ENCODE results near the gene PPOX.

DNA sequence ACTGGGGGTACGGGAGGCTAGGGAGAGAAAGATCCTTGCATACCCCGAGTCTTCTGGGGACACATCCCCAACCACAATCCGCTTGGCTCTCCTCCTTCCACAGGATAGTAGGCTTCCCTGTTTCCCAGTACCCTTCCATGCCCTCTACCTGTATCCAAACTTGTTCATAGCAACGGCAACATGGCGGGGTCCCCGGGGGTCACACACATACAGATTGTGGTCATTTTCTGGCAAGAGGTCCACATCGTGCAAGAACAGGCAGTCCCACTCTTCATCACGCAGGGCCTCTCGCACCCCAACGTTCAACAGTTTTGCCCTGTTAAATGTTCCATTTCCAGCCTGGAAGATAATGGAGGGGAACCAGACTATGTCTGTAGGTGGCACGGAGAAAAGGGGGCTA, 7.5 kb downstream of the PPOX start:
- TF ChIP-seq EZH2 (IDR thresholded peaks at IDR 0.05; ENCODE audit: low read depth, unreplicated experiment), result no peak
- TF ChIP-seq, protein P1, sequence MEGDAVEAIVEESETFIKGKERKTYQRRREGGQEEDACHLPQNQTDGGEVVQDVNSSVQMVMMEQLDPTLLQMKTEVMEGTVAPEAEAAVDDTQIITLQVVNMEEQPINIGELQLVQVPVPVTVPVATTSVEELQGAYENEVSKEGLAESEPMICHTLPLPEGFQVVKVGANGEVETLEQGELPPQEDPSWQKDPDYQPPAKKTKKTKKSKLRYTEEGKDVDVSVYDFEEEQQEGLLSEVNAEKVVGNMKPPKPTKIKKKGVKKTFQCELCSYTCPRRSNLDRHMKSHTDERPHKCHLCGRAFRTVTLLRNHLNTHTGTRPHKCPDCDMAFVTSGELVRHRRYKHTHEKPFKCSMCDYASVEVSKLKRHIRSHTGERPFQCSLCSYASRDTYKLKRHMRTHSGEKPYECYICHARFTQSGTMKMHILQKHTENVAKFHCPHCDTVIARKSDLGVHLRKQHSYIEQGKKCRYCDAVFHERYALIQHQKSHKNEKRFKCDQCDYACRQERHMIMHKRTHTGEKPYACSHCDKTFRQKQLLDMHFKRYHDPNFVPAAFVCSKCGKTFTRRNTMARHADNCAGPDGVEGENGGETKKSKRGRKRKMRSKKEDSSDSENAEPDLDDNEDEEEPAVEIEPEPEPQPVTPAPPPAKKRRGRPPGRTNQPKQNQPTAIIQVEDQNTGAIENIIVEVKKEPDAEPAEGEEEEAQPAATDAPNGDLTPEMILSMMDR (conservative IDR thresholded peaks at IDR 0.05; ENCODE audit: low read depth in 2 of 2), result no peak
- TF ChIP-seq POLR2AphosphoS5 (IDR thresholded peaks at IDR 0.05; ENCODE audit: low read depth), result no peak
- no peak for TF ChIP-seq JUNB (IDR thresholded peaks at IDR 0.05; ENCODE audit: unreplicated experiment)
- no peak for TF ChIP-seq EZH2phosphoT487 (IDR thresholded peaks at IDR 0.05; ENCODE audit: unreplicated experiment)
- no peak for TF ChIP-seq NANOG (IDR thresholded peaks at IDR 0.05; ENCODE audit: borderline replicate concordance)
- TF ChIP-seq CREB1 (CRISPR knock-in tag; IDR thresholded peaks at IDR 0.05; ENCODE audit: low read depth), result no peak
- no peak for TF ChIP-seq REST (IDR thresholded peaks at IDR 0.05; ENCODE audit: unreplicated experiment)
- no peak for TF ChIP-seq ZNF114 (CRISPR knock-in tag; IDR thresholded peaks at IDR 0.05)
- TF ChIP-seq, protein P2, sequence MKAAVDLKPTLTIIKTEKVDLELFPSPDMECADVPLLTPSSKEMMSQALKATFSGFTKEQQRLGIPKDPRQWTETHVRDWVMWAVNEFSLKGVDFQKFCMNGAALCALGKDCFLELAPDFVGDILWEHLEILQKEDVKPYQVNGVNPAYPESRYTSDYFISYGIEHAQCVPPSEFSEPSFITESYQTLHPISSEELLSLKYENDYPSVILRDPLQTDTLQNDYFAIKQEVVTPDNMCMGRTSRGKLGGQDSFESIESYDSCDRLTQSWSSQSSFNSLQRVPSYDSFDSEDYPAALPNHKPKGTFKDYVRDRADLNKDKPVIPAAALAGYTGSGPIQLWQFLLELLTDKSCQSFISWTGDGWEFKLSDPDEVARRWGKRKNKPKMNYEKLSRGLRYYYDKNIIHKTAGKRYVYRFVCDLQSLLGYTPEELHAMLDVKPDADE (IDR thresholded peaks at IDR 0.05), result no peak
